Posterior cingulate gyrus (tissue), 11 donors: ENCODE measurements around the gene TULP4.
"Not testable (repeated sequence)": the region's sequence is repeated elsewhere in the genome, so short reads cannot be mapped to it uniquely, and the experiment has no call there.

Experiments used
- DNase-seq, 10 donors: peaks; one replicate each; pipeline versions ENCODE4 v3.0.0 to v3.0.0-alpha.2; 2020 to 2021; ENCODE audit warnings: mixed read lengths in 3 of 10
- intact Hi-C: fragments of 100-400 bp; cut with DNase I; formaldehyde crosslinking; loops from one replicate; pipeline ENCODE4 v1.15.1; 2023

TULP4 gene

GRCh38 chr6:158387036-158387435 lies 74.8 kb downstream of the TULP4 start:
- no peak for DNase-seq
- intact Hi-C loops = no loop called here

- DNase-seq = no peak
- intact Hi-C loops = no loop called here
Measured at GRCh38 chr6:158387578-158387977, 75.3 kb downstream of the TULP4 start.

GRCh38 chr6:158388727-158389126 lies 76.5 kb downstream of the TULP4 start:
- intact Hi-C loops = no loop called here
- DNase-seq = no peak

GRCh38 chr6:158389193-158389919 lies 77.1 kb downstream of the TULP4 start:
- DNase-seq = peak in 1 of 10 donors; percentile 41
- intact Hi-C loops = no loop called here

- DNase-seq = no peak
- intact Hi-C loops = no loop called here
Measured at GRCh38 chr6:158391276-158391675, 79.0 kb downstream of the TULP4 start.

- intact Hi-C loops, DNase-seq: not testable (repeated sequence)
Measured at GRCh38 chr6:158391977-158392376, 79.7 kb downstream of the TULP4 start.

GRCh38 chr6:158396136-158396535 lies 83.9 kb downstream of the TULP4 start:
- intact Hi-C loops = no loop called here
- DNase-seq = no peak

GRCh38 chr6:158397578-158397977 lies 85.3 kb downstream of the TULP4 start:
- intact Hi-C loops = no loop called here
- DNase-seq = no peak

GRCh38 chr6:158398252-158399024 lies 86.2 kb downstream of the TULP4 start:
- intact Hi-C loops = no loop called here
- no peak for DNase-seq

GRCh38 chr6:158399040-158399700 lies 86.9 kb downstream of the TULP4 start:
- DNase-seq = no peak
- intact Hi-C loops = no loop called here

- intact Hi-C loops = no loop called here
Measured at GRCh38 chr6:158402184-158402583, 89.9 kb downstream of the TULP4 start.

GRCh38 chr6:158405321-158405831 lies 93.1 kb downstream of the TULP4 start:
- peak in 1 of 10 donors; percentile 72 for DNase-seq
- intact Hi-C loops = loop anchor here (5.0 kb wide), 1 partner anchor 173 kb away; no protein-coding TSS in a partner anchor

More at GRCh38 chr6:158402184-158402583, 89.9 kb downstream of the TULP4 start:
- no peak for DNase-seq

- intact Hi-C loops = loop anchor here (5.0 kb wide), 1 partner anchor 174 kb away; no protein-coding TSS in a partner anchor
- DNase-seq = no peak
Measured at GRCh38 chr6:158405933-158406332, 93.7 kb downstream of the TULP4 start.

- no peak for DNase-seq
- intact Hi-C loops = loop anchor here (5.0 kb wide), 1 partner anchor 174 kb away; no protein-coding TSS in a partner anchor
Measured at GRCh38 chr6:158406736-158407135, 94.5 kb downstream of the TULP4 start.

- intact Hi-C loops = loop anchor here (5.0 kb wide), 1 partner anchor 176 kb away; no protein-coding TSS in a partner anchor
- DNase-seq = no peak
Measured at GRCh38 chr6:158408013-158408412, 95.7 kb downstream of the TULP4 start.

- peak; percentile 23 to 93 (median 60) for DNase-seq
- intact Hi-C loops = loop anchor here (5.0 kb wide), 1 partner anchor 176 kb away; no protein-coding TSS in a partner anchor
Measured at GRCh38 chr6:158408552-158409130, 96.4 kb downstream of the TULP4 start.

GRCh38 chr6:158409451-158409850 lies 97.2 kb downstream of the TULP4 start:
- DNase-seq = peak in 1 of 10 donors; percentile 43

GRCh38 chr6:158410784-158411183 lies 98.5 kb downstream of the TULP4 start:
- peak in 2 of 10 donors; percentile 32 to 62 for DNase-seq
- intact Hi-C loops = no loop called here

More at GRCh38 chr6:158409451-158409850, 97.2 kb downstream of the TULP4 start:
- intact Hi-C loops = loop anchor here (5.0 kb wide), 1 partner anchor 177 kb away; no protein-coding TSS in a partner anchor

- no peak for DNase-seq
- intact Hi-C loops = no loop called here
Measured at GRCh38 chr6:158411998-158412397, 99.7 kb downstream of the TULP4 start.

- intact Hi-C loops = no loop called here
- DNase-seq = peak in 2 of 10 donors; percentile 41 to 78
Measured at GRCh38 chr6:158413028-158413427, 100.8 kb downstream of the TULP4 start.
